ENCODE data around the gene SORCS2.

- no peak for TF ChIP-seq FOXP2 (optimal IDR thresholded peaks at IDR 0.05; ENCODE audit: control extremely low read depth, extremely low read length, insufficient read depth)
- TF ChIP-seq POLR2AphosphoS5 (IDR thresholded peaks at IDR 0.05; ENCODE audit: borderline replicate concordance, low read depth, low read length), result no peak
- no peak for TF ChIP-seq EZH2 (IDR thresholded peaks at IDR 0.05)
These were observed 121.0 kb downstream of the SORCS2 start for GRCh38 chr4:7313347-7313811.

Data from SK-N-MC (cell line).